DOHH2 (cell line): ENCODE data around the gene BEND5.

ENCODE experiments used
- EZH2phosphoT487 ChIP-seq: fragments of 200-600 bp; sonication (generic); IDR thresholded peaks from 2 replicates; pipeline ENCODE4 v1.6.1; 2017; ENCODE audit warnings: borderline replicate concordance, mild to moderate bottlenecking, antibody characterized with exemption, low read length, moderate library complexity, mixed read lengths
- TF ChIP-seq, protein P1 (sequence below): fragments of 200-600 bp; sonication (generic); IDR thresholded peaks from one replicate; pipeline ENCODE4 v1.5.1; 2014; ENCODE audit warnings: antibody characterized with exemption, mild to moderate bottlenecking, low read depth, low read length; ENCODE audit not compliant: poor library complexity, severe bottlenecking

DNA sequence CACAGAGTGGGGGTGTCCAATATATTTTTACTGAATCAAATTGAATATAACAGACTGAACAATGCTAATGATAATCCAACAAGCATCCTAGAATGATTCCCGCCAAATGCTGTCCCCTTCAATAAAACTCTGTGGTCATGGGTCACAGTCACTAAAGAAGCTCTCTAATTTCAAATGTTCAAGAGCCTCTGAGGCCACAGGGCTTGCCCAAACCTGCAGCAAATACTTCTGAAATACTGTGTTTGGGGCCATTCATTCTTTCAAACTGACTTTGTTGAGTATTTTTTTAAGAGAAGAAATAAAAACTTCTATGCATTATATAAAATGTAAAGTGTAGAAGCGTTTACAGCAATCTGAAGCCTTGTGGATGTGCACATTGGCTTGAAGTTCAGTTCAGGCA, 7.6 kb upstream of the BEND5 start:
- TF ChIP-seq, protein P1, sequence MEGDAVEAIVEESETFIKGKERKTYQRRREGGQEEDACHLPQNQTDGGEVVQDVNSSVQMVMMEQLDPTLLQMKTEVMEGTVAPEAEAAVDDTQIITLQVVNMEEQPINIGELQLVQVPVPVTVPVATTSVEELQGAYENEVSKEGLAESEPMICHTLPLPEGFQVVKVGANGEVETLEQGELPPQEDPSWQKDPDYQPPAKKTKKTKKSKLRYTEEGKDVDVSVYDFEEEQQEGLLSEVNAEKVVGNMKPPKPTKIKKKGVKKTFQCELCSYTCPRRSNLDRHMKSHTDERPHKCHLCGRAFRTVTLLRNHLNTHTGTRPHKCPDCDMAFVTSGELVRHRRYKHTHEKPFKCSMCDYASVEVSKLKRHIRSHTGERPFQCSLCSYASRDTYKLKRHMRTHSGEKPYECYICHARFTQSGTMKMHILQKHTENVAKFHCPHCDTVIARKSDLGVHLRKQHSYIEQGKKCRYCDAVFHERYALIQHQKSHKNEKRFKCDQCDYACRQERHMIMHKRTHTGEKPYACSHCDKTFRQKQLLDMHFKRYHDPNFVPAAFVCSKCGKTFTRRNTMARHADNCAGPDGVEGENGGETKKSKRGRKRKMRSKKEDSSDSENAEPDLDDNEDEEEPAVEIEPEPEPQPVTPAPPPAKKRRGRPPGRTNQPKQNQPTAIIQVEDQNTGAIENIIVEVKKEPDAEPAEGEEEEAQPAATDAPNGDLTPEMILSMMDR: no peak
- no peak for TF ChIP-seq EZH2phosphoT487
